SK-N-MC (cell line): ENCODE results near the gene CHMP4B.

ENCODE experiments used
- EZH2 ChIP-seq: fragments of 200-600 bp; sonication (generic); IDR thresholded peaks from one replicate; pipeline ENCODE4 v1.6.1; 2017; ENCODE audit warnings: antibody characterized with exemption
- POLR2AphosphoS5 ChIP-seq: IDR thresholded peaks from 2 replicates; pipeline ENCODE4 v1.6.1; 2012; ENCODE audit warnings: mild to moderate bottlenecking, low read depth, low read length, borderline replicate concordance

DNA sequence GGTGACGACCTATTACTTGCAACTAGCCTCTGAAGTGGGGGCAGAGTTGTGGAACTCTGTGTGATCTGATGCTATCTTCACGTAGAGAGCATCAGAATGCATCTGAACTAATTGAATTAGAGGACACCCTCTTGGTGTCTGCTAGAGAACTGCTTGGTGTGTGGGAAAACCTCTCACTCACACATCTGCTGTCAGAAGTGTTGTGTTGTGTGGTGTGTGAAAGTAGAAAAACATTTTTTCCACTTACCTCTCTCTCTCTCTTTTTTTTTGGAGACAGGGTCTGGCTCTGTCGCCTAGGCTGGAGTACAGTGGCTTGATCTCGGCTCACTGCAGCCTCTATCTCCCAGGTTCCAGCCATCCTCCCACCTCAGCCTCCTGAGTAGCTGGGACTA lies 90.0 kb downstream of the CHMP4B start:
- TF ChIP-seq EZH2 (no peak), POLR2AphosphoS5 (no peak)
